DND-41 (cell line): ENCODE results near the gene PRKAR1B.

ENCODE experiments used
- ATAC-seq: fragments of 200-7000 bp; cut with Tn5 transposase; 3 replicates; pipeline ENCODE4 v1.9.1; 2021; ENCODE audit warnings: low read depth; ENCODE audit not compliant: insufficient read depth
- DNase-seq: peaks from one replicate; pipeline ENCODE4 v3.0.0-alpha.2; 2020
- H2AFZ ChIP-seq: 2 replicates; pipeline ENCODE4 v1.6.0; 2012; ENCODE audit warnings: low read depth, low read length
- H3K27ac ChIP-seq: 2 replicates; pipeline ENCODE4 v1.5.1; 2012; ENCODE audit warnings: low read length, inconsistent platforms
- H3K27me3 ChIP-seq: fragments of 200-600 bp; sonication (generic); 2 replicates; pipeline ENCODE4 v1.6.0; 2012; ENCODE audit warnings: low read length, mild to moderate bottlenecking, inconsistent platforms; ENCODE audit not compliant: insufficient read depth, poor library complexity
- H3K36me3 ChIP-seq: 2 replicates; pipeline ENCODE4 v1.5.1; 2012; ENCODE audit warnings: low read length, inconsistent platforms; ENCODE audit not compliant: insufficient read depth
- H3K4me1 ChIP-seq: 2 replicates; pipeline ENCODE4 v1.5.1; 2012; ENCODE audit warnings: mild to moderate bottlenecking, low read length; ENCODE audit not compliant: insufficient read depth
- H3K4me2 ChIP-seq: 2 replicates; pipeline ENCODE4 v1.6.0; 2012; ENCODE audit warnings: mild to moderate bottlenecking, moderate library complexity, low read length, inconsistent platforms; ENCODE audit not compliant: insufficient read depth
- H3K4me3 ChIP-seq, 2 experiments: fragments of 200-600 bp in 1 of 2; shearing (Covaris generic) in 1 of 2; 2 replicates each; pipeline ENCODE4 v1.5.1; 2012 to 2016; ENCODE audit warnings: inconsistent platforms in 2 of 2, low read length in 2 of 2, mild to moderate bottlenecking in 2 of 2, low read depth in 1 of 2, moderate library complexity in 1 of 2
- H3K79me2 ChIP-seq: 2 replicates; pipeline ENCODE4 v1.6.0; 2012; ENCODE audit warnings: low read length, inconsistent platforms; ENCODE audit not compliant: insufficient read depth
- H3K9ac ChIP-seq: 2 replicates; pipeline ENCODE4 v1.6.0; 2012; ENCODE audit warnings: low read depth, mild to moderate bottlenecking, inconsistent platforms, low read length, moderate library complexity
- H3K9me3 ChIP-seq: 2 replicates; pipeline ENCODE4 v1.5.1; 2012; ENCODE audit warnings: low read length, moderate library complexity, mild to moderate bottlenecking, inconsistent platforms; ENCODE audit not compliant: insufficient read depth, severe bottlenecking
- H4K20me1 ChIP-seq: 2 replicates; pipeline ENCODE4 v1.6.0; 2012; ENCODE audit warnings: low read length; ENCODE audit not compliant: insufficient read depth
- EZH2 ChIP-seq: IDR thresholded peaks from 3 replicates; pipeline ENCODE4 v1.6.1; 2012; ENCODE audit warnings: borderline replicate concordance, low read depth, mild to moderate bottlenecking, moderate library complexity, low read length, inconsistent platforms; ENCODE audit not compliant: severe bottlenecking
- TF ChIP-seq, protein P1 (sequence below): IDR thresholded peaks from 2 replicates; pipeline ENCODE4 v1.5.1; 2012; ENCODE audit warnings: borderline replicate concordance, low read length, moderate library complexity, mild to moderate bottlenecking; ENCODE audit not compliant: poor library complexity, severe bottlenecking; ENCODE audit errors: extremely low read depth

PRKAR1B gene

DNA sequence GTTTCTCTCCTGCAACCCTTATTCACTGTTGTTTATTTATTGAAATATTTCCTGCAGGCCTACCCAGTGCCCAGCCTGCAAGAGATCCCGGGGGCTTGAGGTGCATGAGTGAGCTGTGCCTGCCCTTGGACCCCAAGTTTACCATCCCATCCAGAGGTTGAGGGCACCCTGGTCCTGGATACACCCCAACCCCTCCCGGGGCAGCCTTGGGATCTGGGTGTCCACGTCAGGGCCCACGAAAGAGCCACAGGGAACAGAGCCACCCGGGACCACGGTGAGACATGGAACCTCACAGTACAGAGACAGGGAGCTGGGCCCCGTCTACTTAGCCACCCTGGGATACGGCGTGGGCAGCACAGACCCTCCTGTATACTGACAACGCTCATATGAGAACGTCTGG, 178.7 kb downstream of the PRKAR1B start:
- Histone ChIP-seq H4K20me1 (no peaks in the 10 kb centered on the region), H3K27ac (no peak overlapping the region), H2AFZ (no peak overlapping the region), H3K36me3 (peaks cover 24% of the 10 kb centered on the region), H3K27me3 (no peaks in the 10 kb centered on the region), H3K4me2 (no peak overlapping the region), H3K79me2 (no peaks in the 10 kb centered on the region), H3K9me3 (no peaks in the 10 kb centered on the region), H3K9ac (no peak overlapping the region), H3K4me1 (no peaks in the 10 kb centered on the region), H3K4me3 (no peak overlapping the region)
- ATAC-seq (no peak), DNase-seq (no peak)
- TF ChIP-seq EZH2 = no peak
- TF ChIP-seq, protein P1, sequence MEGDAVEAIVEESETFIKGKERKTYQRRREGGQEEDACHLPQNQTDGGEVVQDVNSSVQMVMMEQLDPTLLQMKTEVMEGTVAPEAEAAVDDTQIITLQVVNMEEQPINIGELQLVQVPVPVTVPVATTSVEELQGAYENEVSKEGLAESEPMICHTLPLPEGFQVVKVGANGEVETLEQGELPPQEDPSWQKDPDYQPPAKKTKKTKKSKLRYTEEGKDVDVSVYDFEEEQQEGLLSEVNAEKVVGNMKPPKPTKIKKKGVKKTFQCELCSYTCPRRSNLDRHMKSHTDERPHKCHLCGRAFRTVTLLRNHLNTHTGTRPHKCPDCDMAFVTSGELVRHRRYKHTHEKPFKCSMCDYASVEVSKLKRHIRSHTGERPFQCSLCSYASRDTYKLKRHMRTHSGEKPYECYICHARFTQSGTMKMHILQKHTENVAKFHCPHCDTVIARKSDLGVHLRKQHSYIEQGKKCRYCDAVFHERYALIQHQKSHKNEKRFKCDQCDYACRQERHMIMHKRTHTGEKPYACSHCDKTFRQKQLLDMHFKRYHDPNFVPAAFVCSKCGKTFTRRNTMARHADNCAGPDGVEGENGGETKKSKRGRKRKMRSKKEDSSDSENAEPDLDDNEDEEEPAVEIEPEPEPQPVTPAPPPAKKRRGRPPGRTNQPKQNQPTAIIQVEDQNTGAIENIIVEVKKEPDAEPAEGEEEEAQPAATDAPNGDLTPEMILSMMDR = no peak

DNA sequence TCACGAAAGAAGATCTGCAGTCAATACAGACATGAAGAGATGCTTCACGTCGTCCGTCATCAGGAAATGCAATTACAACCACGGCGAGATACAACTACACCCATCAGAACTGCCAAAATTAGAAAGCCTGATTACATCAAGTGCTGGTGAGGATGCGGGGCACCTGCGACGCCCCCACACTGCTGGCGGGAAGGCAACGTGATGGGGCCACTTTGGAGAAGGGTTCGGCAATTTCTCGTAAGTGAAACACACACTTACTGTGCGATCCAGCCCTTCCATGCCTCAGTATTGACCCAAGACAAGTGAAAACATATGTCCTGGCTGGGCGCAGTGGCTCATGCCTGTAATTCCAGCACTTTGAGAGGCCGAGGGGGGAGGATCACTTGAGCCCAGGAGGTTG, 181.6 kb downstream of the PRKAR1B start:
- no peak for ATAC-seq
- Histone ChIP-seq H3K4me3 (no peak overlapping the region), H3K9ac (no peak overlapping the region)

DNA sequence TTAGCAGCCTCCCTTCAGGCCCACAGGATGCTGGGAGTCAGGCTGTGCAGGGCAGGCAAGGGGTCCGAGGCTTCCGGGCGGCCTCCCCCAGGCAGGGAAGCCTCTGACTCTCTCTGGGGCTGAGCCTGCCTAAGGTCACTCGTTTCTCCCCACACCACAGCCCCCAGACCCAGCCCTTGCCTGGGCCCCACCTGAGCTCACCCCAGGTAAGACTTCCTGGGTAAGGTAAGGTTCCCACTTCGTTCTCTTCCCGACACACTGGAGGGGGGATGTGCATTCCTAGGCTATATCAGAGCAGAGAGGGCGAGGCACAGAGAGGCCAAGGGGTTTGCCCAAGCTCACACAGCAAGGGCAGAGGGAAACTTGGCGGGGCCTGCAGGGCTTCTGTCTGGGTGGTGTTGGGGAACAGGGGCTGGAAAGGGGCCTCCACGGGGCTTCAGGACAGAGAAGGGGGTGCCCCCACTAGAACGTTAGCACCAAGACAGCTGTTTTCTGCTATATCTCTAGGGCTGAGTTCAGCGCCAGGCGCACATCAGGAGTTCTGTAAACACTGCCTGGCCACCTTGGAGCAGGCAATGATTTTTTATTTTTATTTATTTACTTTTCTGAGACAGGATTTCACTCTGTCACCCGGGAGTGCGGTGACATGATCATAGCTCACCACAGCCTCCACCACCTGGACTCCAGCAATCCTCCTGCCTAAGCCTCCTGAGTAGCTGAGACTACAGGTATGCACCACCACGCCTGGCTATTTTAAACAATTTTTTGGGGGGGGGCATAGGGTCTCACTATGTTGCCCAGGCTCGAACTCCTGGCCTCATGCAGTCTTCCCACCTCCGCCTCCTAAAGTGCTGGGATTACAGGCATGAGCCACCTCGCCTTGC, 182.5 kb downstream of the PRKAR1B start:
- H3K79me2 ChIP-seq = no peaks in the 10 kb centered on the region
- no peaks in the 10 kb centered on the region for H3K27me3 ChIP-seq
- H3K4me1 ChIP-seq = peaks cover 2% of the 10 kb centered on the region; the same call in 1 of the 2 replicates
- no peak overlapping the region for H3K4me3 ChIP-seq
- H3K27ac ChIP-seq = no peak overlapping the region
- H3K4me2 ChIP-seq = no peak overlapping the region
- H3K36me3 ChIP-seq = peaks cover 9% of the 10 kb centered on the region
- H3K9me3 ChIP-seq = no peaks in the 10 kb centered on the region
- ATAC-seq (no peak; the same call in 2 of the 3 replicates), DNase-seq (no peak)
- no peak overlapping the region for H3K9ac ChIP-seq
- no peak for TF ChIP-seq EZH2
- TF ChIP-seq, protein P1 = no peak
- H2AFZ ChIP-seq = no peak overlapping the region
- no peaks in the 10 kb centered on the region for H4K20me1 ChIP-seq

More for the DNA sequence above, 181.6 kb downstream of the PRKAR1B start:
- Histone ChIP-seq H3K27me3 (no peaks in the 10 kb centered on the region), H3K36me3 (peaks cover 16% of the 10 kb centered on the region), H3K4me2 (no peak overlapping the region), H2AFZ (no peak overlapping the region), H4K20me1 (no peaks in the 10 kb centered on the region), H3K79me2 (no peaks in the 10 kb centered on the region), H3K9me3 (no peaks in the 10 kb centered on the region), H3K27ac (no peak overlapping the region), H3K4me1 (peaks cover 2% of the 10 kb centered on the region; the same call in 1 of the 2 replicates)
- DNase-seq = no peak
- TF ChIP-seq, protein P1 = no peak
- no peak for TF ChIP-seq EZH2
